HG02571 (cell line): Measurements from ENCODE around the gene PURB.
"Not testable (repeated sequence)": the region's sequence is repeated elsewhere in the genome, so short reads cannot be mapped to it uniquely, and the experiment has no call there.

Experiments used
- ATAC-seq: cut with Tn5 transposase; IDR thresholded peaks from one replicate; pipeline ENCODE4 v1.9.1; 2021; ENCODE audit warnings: mild to moderate bottlenecking, moderate library complexity; ENCODE audit not compliant: unreplicated experiment

The PURB gene

DNA sequence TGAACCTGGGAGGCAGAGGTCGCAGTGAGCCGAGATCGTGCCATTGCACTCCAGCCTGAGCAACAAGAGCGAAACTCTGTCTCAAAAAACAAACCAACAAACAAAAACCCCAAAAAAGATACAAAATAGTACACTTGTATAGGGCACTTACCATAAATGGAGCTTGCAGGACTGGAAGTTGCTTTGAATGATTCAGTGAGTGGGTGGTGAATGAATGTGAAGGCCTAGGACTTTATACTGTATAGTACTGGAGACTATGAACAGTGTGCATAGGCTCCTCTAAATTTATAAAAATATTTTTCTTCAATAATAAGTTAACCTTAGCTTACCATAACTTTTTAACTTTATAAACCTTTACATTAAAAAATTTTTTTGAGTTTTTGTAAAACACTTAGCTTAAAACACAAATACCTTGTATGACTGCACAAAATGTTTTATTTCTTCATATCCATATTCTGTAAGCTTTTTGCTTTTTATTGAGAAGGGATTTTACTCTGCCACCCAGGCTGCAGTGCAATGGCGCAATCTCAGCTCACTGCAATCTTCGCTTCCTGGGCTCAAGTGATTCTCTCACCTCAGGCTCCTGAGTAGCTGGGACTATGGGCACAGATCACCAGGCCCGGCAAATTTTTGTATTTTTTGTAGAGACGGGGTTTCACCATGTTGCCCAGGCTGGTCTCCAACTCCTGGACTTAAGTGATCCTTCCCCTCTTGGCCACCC is 30.5 kb downstream of the PURB start:
- ATAC-seq = no peak

GRCh38 chr7:44853391-44853790 is 31.9 kb downstream of the PURB start:
- ATAC-seq = no peak

DNA sequence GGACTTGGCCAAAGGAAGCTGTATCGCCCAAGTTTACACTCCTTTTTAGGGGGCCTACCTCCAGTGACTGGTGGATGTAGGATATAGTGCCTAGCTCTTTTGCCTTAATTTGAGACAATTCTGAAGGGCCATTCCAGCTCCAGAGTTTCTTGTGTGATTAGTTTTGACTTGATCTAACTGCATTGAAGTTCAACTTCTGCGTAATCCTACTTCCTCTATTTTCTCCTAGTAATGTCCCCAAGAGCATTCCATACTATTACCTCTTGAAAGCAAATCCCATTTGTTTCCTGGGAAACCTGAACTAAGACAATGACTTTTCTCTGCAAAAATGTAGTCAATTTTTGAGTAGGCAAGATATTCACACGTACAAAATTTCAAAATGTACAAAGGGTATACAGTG is 32.7 kb downstream of the PURB start:
- no peak for ATAC-seq

DNA sequence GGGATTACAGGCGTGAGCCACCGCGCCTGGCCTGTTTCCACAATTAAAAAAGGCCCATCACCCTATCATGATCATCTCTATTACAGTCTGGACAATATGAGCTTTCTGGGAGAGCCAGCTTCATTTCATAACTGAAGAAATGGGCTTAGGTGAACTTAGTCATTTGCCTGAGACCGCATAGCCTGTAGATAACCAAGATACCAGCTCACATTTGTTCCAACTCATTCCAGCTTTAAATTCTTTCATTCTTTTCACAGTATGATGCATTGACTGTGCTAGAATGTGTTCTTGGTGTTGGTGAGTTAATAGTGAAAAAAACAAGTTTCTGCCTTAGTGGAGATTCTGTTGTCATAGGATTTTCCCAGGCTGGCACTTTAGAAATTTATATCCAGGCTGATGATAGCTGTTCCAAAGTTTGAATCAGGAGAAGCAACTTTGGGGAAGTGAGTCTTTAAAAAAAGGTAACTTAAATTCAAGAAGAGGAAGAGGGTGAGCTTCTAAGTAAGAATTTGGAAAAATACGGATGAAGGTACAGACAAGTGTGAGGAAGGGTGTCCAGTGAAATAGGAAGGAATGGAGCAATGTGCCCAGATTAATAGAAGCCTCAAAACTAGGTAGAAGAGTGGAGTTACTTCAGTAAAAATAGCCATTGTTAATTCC is 35.3 kb downstream of the PURB start:
- ATAC-seq = no peak

- ATAC-seq = no peak
These were observed 36.0 kb downstream of the PURB start for GRCh38 chr7:44849259-44849884.

DNA sequence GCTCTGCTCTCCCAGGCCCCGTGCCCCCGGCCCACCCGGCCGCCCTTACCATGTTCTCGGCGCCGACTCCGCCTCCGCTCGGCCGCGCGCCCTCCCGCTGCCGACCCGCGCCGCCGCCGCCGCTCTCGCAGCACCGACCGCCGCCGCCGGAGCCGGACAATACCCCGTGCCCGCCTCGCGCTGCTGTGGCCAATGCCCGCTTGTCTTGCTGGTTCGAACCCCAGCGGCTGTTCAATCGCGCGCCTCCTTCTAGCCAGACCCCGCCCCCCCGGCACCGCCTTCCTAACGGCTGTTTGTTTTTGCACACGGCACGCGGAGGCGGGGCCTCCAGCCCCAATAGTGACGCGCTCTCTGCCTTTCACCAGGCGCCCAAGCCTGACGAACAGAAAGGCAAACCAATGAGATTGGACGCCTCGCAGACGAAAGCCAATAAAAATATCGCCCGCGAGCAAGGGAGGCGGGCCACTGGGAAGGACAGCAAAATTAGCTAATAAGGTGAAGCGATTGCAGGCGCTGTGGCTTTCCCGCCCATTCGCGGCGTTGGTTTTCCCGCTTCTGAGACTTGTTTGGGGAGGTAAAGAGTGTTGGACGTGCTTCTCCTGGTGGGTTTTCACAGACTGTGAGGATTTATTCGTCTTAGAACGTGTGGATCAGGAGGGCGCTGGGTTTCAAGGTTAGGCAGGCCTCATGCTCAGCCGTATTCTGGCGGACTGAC is 37.3 kb downstream of the PURB start, which contains the start of gene H2AZ2:
TSS of gene H2AZ2 (minus strand) at position 168 of the 715 bp plus-strand sequence. CDS start at position 52, 116 bp downstream.
- ATAC-seq = peak; percentile 84

DNA sequence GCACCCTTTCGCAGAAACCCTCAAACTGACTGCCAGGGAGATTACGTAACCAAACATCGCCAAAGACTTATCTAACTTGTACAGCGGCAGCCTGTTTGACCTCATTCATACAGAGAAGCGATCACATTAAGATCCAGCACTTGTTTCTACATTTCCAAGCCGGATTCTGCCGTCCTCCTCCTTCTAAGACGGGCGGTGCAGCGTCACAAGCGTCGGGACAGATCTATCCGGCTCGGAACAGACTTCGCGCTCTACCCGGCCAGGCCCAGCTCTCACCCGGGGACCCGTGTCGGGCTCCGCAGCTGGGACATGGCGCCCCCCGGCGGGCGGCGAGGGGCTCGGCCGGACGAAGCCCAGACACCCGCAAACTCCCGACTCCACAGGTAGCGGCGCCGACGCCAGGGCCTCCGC is 37.8 kb downstream of the PURB start:
- peak; percentile 64 for ATAC-seq

DNA sequence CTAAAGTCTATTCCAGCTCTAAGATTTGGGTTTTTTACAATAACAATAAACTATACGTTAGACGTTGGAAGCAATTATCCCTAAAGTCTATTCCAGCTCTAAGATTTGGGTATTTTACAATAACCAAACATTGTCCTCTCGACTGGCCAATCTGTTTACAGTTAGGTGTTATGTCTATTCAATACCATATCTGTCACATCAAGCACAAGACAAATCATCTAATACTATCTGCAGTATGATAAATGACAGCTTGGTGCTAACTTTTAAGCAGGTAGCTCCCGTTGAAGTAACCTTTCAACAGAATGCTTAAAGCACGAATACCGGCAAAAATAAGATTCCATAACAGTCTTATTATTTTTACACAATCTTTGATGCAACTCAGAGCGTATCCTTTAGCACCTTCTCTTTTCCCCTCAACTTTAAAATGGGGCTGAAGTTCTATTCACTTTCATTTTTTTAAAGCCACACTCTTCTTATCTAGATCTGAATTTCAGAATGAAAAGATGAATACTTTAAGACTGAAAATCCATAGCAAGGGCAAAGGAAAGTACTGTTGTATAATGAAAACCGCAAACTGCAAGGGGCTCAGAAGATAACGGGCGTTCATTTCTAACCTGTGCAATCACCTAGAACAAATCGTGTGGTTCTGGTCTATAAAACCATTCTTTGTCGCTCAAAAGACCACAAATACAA is 38.4 kb downstream of the PURB start:
- ATAC-seq = no peak

DNA sequence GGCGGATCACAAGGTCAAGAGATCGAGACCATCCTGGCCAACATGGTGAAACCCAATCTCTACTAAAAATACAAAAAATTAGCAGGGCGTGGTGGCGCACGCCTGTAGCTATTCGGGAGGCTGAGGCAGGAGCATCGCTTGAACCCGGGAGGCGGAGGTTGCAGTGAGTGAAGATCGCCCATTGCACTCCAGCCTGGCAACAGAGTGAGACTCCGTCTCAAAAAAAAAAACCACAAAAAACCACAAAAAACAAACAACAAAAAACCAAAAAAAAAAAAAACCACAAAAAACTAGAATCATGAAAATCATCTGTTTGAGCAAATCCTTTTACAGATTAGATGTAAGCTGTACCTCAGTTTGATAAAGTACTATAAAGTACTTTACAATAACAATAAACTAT is 38.9 kb downstream of the PURB start:
- not testable (repeated sequence) for ATAC-seq

DNA sequence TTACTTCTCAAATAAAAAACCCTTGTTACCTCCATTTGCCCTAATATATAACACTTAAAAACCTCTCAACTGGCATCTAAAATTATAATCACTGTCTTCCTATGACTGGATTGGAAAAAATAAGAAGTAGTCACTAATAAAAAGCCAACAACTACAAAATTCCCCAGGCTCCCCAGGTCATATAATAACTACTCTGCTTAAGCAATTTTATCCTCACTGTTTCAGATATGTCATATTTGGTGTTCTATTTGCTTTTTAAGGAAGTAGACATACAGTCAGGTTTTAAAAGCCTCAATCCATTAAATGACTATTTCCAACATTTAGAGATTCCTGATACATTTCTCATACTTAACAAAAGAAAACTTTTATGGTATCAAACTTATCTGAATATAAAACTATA is 39.9 kb downstream of the PURB start:
- ATAC-seq = no peak

DNA sequence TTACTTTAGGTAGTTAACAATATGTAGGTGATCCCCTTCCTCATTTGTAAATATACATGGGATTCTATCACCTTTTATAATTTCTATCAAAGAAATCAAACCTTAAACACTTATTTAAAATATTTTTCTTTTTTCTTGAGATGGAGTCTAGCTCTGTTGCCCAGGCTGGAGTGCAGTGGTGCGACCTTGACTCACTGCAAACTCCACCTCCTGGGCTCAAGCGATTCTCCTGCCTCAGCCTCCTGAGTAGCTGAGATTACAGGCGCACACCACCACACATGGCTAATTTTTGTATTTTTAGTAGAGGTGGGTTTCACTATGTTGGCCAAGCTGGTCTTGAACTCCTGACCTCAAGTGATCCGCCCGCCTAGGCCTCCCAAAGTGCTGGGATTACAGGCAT is 41.9 kb downstream of the PURB start:
- ATAC-seq = not testable (repeated sequence)

DNA sequence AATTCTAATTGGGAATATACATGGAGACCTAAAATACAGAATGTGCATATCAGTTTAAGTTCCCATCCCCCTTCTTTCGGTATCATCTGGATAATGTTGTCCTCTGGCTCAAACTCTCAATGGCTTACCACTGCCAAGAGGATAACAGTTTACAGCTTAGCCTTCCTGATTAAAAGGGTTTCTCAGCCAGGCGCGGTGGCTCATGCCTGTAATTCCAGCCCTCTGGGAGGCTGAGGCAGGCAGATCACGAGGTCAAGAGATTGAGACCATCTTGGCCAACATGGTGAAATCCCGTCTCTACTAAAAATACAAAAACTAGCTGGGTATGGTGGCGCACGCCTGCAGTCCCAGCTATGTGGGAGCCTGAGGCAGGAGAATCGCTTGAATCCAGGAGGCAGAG is 42.7 kb downstream of the PURB start:
- not testable (repeated sequence) for ATAC-seq

DNA sequence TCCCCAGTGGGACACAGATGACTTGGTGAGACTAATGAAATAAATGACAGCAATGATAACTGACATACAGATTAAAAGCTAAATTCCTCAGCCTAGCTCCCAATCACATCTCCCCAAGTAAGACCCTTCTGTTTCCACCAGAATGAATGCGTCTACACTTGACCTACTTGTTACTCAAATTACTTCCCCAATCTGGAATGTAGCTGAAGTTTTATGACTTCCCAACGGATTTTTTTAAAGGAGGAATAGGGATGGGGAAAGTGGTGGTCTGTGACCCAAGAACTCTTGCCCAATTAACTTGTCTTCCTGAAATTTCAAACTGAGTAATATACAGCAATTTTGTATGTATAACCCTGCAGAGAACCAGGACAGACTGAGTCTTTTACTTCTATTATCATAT is 46.6 kb downstream of the PURB start:
- ATAC-seq = no peak

DNA sequence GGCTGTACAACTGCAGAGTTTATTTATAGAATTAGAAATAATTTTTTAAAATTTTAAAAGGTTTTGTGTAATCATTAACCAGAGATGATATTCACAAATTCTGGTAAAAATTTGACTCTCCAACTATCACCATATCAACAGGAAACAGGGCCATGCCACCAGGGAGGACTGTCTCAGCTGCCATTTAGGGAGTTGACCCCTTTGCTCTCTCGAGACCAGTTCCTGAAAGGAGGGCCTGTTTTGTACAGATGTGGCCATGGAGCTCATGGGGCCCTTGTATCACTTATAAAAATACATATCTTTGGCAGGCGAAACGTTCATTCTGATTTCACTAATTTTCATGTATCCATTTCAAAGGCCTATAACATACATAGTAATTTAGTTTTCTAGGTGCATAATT is 57.8 kb downstream of the PURB start:
- ATAC-seq = no peak
